Progenitor cell of endocrine pancreas (in vitro differentiated cells): ENCODE results near the gene COQ6. TPM values are rescaled to one million over a fixed set of nuclear protein-coding genes. Genes with fewer than 3 reads are reported as not detected.
"Not testable (repeated sequence)": the region's sequence is repeated elsewhere in the genome, so short reads cannot be mapped to it uniquely, and the experiment has no call there.

ENCODE experiments used
- DNase-seq: peaks from one replicate; pipeline ENCODE4 v3.0.0; 2021; ENCODE audit warnings: low spot score; ENCODE audit not compliant: unreplicated experiment
- H3K27ac Mint-ChIP-seq: 2 replicates; pipeline ENCODE4 v1.8.0; 2021; ENCODE audit warnings: mild to moderate bottlenecking, moderate library complexity, mixed read lengths
- H3K27me3 Mint-ChIP-seq: 2 replicates; pipeline ENCODE4 v1.8.0; 2021; ENCODE audit warnings: mixed read lengths
- H3K36me3 Mint-ChIP-seq: 2 replicates; pipeline ENCODE4 v1.8.0; 2022; ENCODE audit warnings: mixed read lengths; ENCODE audit not compliant: insufficient read depth
- H3K4me1 Mint-ChIP-seq: 2 replicates; pipeline ENCODE4 v1.8.0; 2021; ENCODE audit warnings: low read depth, mixed read lengths
- H3K4me3 Mint-ChIP-seq: 2 replicates; pipeline ENCODE4 v1.8.0; 2021; ENCODE audit warnings: low read depth, mild to moderate bottlenecking, moderate library complexity, mixed read lengths
- H3K9me3 Mint-ChIP-seq: 2 replicates; pipeline ENCODE4 v1.8.0; 2021; ENCODE audit warnings: low read depth, mixed read lengths
- total RNA-seq: library from RNA; stranded (reverse); gene quantifications from 2 replicates; pipeline ENCODE4 v1.2.1, GENCODE V29; 2021
- TF ChIP-seq, protein P1 (sequence below): fragments of 200-600 bp; sonication (generic); IDR thresholded peaks from one replicate; pipeline ENCODE4 v1.5.0; 2021; ENCODE audit warnings: antibody characterized with exemption, mild to moderate bottlenecking; ENCODE audit not compliant: unreplicated experiment

COQ6 gene
- total RNA-seq, 1 donor from 2014 or later: 22.9 TPM

DNA sequence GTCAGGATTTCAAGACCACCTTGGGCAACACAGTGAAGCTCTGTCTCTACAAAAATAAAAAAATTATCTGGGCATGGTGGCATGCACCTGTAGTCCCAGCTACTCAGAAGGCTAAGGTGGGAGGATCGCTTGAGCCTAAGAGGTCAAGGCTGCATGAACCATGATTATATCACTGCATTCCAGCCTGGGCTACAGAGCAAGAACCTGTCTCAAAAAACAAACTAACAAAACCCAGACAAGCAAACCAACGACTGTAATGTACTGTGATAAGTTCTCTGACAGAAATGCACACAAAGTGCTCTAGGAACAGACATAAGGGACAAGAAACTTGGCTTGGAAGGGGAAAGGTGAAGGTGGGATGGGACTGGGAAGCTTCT lies 46.6 kb downstream of the COQ6 start:
- DNase-seq: no peak
- H3K9me3 Mint-ChIP-seq: no peaks in the 10 kb centered on the region
- peak overlapping the region; percentile 51 for H3K4me3 Mint-ChIP-seq
- TF ChIP-seq, protein P1, sequence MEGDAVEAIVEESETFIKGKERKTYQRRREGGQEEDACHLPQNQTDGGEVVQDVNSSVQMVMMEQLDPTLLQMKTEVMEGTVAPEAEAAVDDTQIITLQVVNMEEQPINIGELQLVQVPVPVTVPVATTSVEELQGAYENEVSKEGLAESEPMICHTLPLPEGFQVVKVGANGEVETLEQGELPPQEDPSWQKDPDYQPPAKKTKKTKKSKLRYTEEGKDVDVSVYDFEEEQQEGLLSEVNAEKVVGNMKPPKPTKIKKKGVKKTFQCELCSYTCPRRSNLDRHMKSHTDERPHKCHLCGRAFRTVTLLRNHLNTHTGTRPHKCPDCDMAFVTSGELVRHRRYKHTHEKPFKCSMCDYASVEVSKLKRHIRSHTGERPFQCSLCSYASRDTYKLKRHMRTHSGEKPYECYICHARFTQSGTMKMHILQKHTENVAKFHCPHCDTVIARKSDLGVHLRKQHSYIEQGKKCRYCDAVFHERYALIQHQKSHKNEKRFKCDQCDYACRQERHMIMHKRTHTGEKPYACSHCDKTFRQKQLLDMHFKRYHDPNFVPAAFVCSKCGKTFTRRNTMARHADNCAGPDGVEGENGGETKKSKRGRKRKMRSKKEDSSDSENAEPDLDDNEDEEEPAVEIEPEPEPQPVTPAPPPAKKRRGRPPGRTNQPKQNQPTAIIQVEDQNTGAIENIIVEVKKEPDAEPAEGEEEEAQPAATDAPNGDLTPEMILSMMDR: no peak
- no peaks in the 10 kb centered on the region for H3K27me3 Mint-ChIP-seq
- peak overlapping the region; percentile 96 for H3K27ac Mint-ChIP-seq
- peaks cover 46% of the 10 kb centered on the region for H3K4me1 Mint-ChIP-seq
- H3K36me3 Mint-ChIP-seq: peaks cover 5% of the 10 kb centered on the region

DNA sequence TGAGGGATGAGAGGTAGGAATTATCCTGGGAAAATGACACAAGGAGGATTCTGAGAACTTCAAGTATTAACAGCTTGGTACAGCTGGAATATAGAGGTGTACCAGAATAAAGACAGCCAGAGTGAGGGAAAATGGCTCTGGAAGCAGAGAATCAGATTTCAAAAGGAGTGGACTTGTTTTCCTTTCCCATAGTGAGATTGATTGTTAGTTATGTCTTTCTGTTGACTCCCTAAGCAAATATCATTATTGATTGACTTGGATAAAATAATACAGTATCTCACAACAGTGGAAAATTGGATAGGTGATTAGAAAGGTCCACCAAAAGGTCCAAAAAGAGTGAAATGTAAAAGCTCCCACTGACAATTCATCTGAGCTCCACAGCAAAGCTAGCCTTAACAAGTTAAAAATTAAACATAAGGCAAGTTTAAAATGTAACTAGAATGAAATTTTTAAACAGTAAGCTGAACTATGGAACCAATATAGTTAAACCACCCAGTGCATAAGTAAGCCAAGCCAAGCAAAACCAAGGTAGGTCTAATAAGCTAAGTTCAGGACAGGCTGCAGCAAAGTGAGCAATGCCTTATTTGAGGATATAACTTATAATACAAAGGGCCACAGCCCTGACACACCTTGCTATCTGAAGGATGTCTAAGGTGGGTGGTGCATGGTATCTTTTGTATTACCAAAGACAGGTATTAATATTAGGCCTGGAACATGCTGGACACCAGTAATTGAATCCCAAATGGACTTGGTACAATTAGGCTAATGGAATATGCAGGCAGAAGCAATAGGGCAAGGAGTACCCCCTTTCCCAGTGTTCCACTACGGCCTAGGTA lies 47.2 kb downstream of the COQ6 start:
- Mint-ChIP-seq H3K9me3 (no peaks in the 10 kb centered on the region), H3K4me3 (peak overlapping the region; percentile 51), H3K4me1 (peaks cover 46% of the 10 kb centered on the region)

DNA sequence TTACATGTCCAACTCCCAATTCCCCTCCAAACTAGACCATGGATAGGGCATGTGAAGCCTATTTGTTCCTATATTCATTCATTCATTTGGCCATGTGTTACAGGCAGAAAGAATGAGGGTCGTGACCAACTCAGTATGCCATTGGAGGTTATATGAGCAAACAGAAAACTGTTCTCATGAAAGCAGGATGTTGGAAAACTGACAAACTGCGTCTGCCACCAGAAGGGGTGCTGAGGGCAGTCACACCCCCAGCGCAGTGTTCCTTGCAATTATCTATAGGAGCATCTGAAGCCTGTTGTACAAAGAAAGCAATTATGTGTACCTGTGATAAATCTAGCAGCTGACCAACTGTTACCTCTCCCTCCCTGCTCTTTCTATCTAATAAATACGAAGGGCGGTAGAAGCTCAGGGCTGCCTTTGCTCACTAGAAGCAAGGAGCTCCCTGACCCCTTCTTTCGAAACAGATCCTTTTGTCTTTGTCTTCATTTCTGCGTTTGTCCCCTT lies 47.9 kb downstream of the COQ6 start:
- H3K36me3 Mint-ChIP-seq: peaks cover 10% of the 10 kb centered on the region
- H3K27ac Mint-ChIP-seq: peak overlapping the region; percentile 96
- H3K9me3 Mint-ChIP-seq: no peaks in the 10 kb centered on the region
- DNase-seq: no peak
- H3K4me1 Mint-ChIP-seq: peaks cover 46% of the 10 kb centered on the region
- H3K27me3 Mint-ChIP-seq: no peaks in the 10 kb centered on the region
- peak overlapping the region; percentile 3 for H3K4me3 Mint-ChIP-seq
- TF ChIP-seq, protein P1: no peak

More for the DNA sequence above, 47.2 kb downstream of the COQ6 start:
- Mint-ChIP-seq H3K36me3 (peaks cover 5% of the 10 kb centered on the region), H3K27me3 (no peaks in the 10 kb centered on the region), H3K27ac (peak overlapping the region; percentile 96)
- no peak for DNase-seq
- TF ChIP-seq, protein P1: no peak

DNA sequence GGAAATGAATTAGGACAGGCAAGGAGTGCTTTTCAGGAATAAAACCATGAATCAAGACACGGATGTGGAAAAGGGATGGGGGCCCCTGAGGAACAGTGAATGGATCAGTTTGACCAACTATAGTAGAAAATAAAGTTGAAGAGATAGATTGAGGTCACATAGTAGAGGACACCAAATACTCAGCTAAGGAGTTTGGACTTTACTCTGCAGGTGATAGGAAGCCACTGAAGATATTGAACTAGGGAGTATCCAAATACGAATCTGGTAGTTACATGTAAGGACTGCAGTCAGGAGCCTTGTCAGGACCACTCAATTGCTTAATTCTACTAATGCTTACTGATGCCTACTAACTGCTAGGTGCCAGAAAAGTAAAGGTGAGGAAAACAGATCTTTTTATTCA lies 48.6 kb downstream of the COQ6 start:
- peaks cover 14% of the 10 kb centered on the region for H3K36me3 Mint-ChIP-seq
- H3K27me3 Mint-ChIP-seq: no peaks in the 10 kb centered on the region
- no peak for DNase-seq
- TF ChIP-seq, protein P1: no peak
- H3K27ac Mint-ChIP-seq: peak overlapping the region; percentile 96
- H3K9me3 Mint-ChIP-seq: no peaks in the 10 kb centered on the region
- peak overlapping the region; percentile 3 for H3K4me3 Mint-ChIP-seq
- H3K4me1 Mint-ChIP-seq: peaks cover 41% of the 10 kb centered on the region

DNA sequence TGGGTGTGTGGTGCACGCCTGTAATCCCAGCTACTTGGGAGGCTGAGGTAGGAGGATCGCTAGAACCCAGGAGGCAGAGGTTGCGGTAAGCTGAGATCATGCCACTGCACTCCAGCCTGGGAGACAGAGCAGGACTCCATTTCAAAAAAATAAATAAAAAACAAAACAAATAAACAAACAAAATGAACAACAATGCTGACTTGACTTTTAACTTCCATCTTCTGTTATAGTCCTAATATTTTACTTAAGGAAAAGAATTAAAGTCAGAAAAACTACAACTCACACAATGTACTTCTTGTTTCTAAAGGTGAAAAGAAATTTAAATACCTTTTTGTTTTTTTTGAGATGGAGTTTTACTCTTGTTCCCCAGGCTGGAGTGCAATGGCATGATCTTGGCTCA lies 55.6 kb downstream of the COQ6 start:
- not testable (repeated sequence) for H3K27ac Mint-ChIP-seq, H3K9me3 Mint-ChIP-seq, H3K4me1 Mint-ChIP-seq, H3K27me3 Mint-ChIP-seq, H3K4me3 Mint-ChIP-seq, DNase-seq
- H3K36me3 Mint-ChIP-seq: peaks cover 14% of the 10 kb centered on the region
